ENCODE results near the gene BST2. TPM values are rescaled to one million over a fixed set of nuclear protein-coding genes. Genes with fewer than 3 reads are reported as not detected.

The BST2 gene
- total RNA-seq, 1 donor from 2014 or later: 18.6 TPM

DNA sequence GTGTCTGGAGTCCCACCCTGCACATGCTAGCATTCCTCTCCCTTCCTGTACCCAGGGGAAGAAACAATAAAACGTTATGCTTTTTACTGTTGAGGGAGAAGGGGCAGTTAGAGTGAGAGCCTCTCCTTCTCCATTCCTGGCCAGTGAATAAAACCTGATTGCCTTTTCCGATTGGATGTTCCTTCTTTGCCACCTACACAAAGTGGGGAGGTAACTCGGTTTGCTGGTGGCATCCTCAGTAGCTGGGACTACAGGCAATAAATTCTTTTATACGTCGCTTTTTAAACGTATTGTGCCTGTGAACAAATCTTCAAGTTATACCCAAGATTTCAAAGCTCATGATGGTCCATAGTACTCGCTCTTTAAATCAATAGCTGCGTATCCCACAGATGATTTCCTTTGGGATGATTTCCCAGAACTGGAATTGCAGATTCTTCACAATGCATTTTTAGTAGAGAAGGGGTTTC lies 13.8 kb upstream of the BST2 start:
- H3K4me3 ChIP-seq (ENCODE audit: low read depth, low read length): peak overlapping the region; percentile 94
- DNase-seq (ENCODE audit: low read depth): no peak
- TF ChIP-seq, protein P1, sequence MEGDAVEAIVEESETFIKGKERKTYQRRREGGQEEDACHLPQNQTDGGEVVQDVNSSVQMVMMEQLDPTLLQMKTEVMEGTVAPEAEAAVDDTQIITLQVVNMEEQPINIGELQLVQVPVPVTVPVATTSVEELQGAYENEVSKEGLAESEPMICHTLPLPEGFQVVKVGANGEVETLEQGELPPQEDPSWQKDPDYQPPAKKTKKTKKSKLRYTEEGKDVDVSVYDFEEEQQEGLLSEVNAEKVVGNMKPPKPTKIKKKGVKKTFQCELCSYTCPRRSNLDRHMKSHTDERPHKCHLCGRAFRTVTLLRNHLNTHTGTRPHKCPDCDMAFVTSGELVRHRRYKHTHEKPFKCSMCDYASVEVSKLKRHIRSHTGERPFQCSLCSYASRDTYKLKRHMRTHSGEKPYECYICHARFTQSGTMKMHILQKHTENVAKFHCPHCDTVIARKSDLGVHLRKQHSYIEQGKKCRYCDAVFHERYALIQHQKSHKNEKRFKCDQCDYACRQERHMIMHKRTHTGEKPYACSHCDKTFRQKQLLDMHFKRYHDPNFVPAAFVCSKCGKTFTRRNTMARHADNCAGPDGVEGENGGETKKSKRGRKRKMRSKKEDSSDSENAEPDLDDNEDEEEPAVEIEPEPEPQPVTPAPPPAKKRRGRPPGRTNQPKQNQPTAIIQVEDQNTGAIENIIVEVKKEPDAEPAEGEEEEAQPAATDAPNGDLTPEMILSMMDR (conservative IDR thresholded peaks at IDR 0.05; ENCODE audit: low read depth, low read length): no peak

GRCh38 chr19:17418710-17419109 lies 13.3 kb upstream of the BST2 start:
- no peak for DNase-seq (ENCODE audit: low read depth)
- peak overlapping the region; percentile 94 for H3K4me3 ChIP-seq (ENCODE audit: low read depth, low read length)
- TF ChIP-seq, protein P1 (conservative IDR thresholded peaks at IDR 0.05; ENCODE audit: low read depth, low read length): no peak

GRCh38 chr19:17415121-17415520 lies 9.7 kb upstream of the BST2 start:
- no peak for DNase-seq (ENCODE audit: low read depth)
- TF ChIP-seq, protein P1 (conservative IDR thresholded peaks at IDR 0.05; ENCODE audit: low read depth, low read length): no peak
- no peak overlapping the region for H3K4me3 ChIP-seq (ENCODE audit: low read depth, low read length)

DNA sequence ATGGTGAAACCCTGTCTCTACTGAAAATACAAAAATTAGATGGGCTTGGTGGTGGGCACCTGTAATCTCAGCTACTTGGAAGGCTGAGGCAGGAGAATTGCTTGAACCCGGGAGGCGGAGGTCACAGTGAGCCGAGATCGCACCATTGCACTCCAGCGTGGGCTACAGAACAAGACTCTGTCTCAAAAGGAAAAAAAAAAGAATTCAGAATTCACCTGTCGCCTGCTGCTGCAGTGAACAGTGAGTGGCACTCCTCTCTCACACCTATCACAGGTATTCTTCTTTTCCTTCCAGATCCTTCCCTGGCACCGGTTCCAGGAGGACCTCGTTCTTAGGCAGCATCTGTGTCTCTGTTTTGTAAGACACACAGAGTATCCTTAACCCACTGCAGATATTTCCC lies 8.7 kb upstream of the BST2 start:
- TF ChIP-seq, protein P1 (conservative IDR thresholded peaks at IDR 0.05; ENCODE audit: low read depth, low read length): no peak
- no peak for DNase-seq (ENCODE audit: low read depth)
- H3K4me3 ChIP-seq (ENCODE audit: low read depth, low read length): no peak overlapping the region

DNA sequence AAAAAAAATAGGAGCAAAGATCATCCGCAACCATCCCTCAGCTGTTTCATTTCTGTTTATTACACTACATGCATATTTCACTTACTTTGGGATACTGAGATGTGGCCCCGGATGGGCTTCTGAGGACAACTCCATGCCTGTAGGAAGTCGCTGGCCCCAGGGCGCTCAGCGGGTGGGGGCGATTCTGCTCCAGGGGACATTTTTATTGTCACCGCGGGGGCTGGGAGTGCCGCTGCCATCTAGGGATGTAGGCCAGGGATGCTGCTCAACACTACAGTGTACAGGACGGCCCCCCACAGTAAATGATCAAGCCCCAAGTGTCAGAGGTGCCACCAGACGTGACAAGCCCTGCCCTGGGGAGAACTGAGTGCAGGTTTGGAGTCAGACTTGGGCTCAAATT lies 6.4 kb upstream of the BST2 start:
- TF ChIP-seq, protein P1 (conservative IDR thresholded peaks at IDR 0.05; ENCODE audit: low read depth, low read length): no peak
- no peak for DNase-seq (ENCODE audit: low read depth)
- H3K4me3 ChIP-seq (ENCODE audit: low read depth, low read length): no peak overlapping the region

DNA sequence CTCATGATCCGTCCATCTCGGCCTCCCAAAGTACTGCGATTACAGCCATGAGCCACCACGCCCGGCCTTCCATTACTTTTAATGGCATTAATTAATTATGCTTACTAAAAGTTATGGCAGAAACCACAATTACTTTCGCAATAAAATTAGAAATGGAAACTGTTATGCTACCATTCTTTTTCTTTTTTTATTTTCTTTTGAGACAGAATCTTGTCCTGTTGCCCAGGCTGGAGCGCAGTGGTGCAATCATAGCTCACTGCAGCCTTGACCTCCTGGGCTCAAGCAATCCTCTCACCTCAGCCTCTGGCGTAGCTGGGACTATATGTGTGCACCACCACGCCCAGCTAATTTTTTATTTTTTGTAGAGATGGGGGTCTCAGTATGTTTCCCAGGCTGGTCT lies 4.6 kb upstream of the BST2 start:
- H3K4me3 ChIP-seq (ENCODE audit: low read depth, low read length): no peak overlapping the region
- TF ChIP-seq, protein P1 (conservative IDR thresholded peaks at IDR 0.05; ENCODE audit: low read depth, low read length): no peak
- DNase-seq (ENCODE audit: low read depth): no peak

- TF ChIP-seq, protein P1 (conservative IDR thresholded peaks at IDR 0.05; ENCODE audit: low read depth, low read length): no peak
Measured at GRCh38 chr19:17406887-17407196, 1.4 kb upstream of the BST2 start.

More at GRCh38 chr19:17406887-17407196, 1.4 kb upstream of the BST2 start:
- DNase-seq (ENCODE audit: low read depth): no peak
- no peak overlapping the region for H3K4me3 ChIP-seq (ENCODE audit: low read depth, low read length)
